Kidney glomerular epithelial cell (primary cell): ENCODE measurements around the gene FRMD8.

Experiments used
- DNase-seq: peaks from one replicate; lab custom pipeline; 2025; lab: John Stamatoyannopoulos, UW

FRMD8 gene

GRCh38 chr11:65414776-65415498 lies 28.5 kb downstream of the FRMD8 start:
- no peak for DNase-seq

- DNase-seq = no peak
Observed at GRCh38 chr11:65415499-65416340, 29.3 kb downstream of the FRMD8 start.

- DNase-seq = no peak
Observed at GRCh38 chr11:65416341-65416824, 29.9 kb downstream of the FRMD8 start.

GRCh38 chr11:65416841-65417701 lies 30.6 kb downstream of the FRMD8 start:
- DNase-seq = no peak

- no peak for DNase-seq
Observed at GRCh38 chr11:65417702-65418430, 31.4 kb downstream of the FRMD8 start.

GRCh38 chr11:65418431-65418680 lies 31.9 kb downstream of the FRMD8 start:
- DNase-seq = no peak

- DNase-seq = no peak
Observed at GRCh38 chr11:65418681-65419459, 32.4 kb downstream of the FRMD8 start.

- DNase-seq = no peak
Observed at GRCh38 chr11:65419460-65419771, 33.0 kb downstream of the FRMD8 start.

- DNase-seq = no peak
Observed at GRCh38 chr11:65419772-65420481, 33.5 kb downstream of the FRMD8 start.

- no peak for DNase-seq
Observed at GRCh38 chr11:65420506-65420905, 34.1 kb downstream of the FRMD8 start.

- no peak for DNase-seq
Observed at GRCh38 chr11:65420979-65421793, 34.7 kb downstream of the FRMD8 start.

GRCh38 chr11:65421794-65422632 lies 35.6 kb downstream of the FRMD8 start:
- DNase-seq = no peak

- no peak for DNase-seq
Observed at GRCh38 chr11:65422633-65423515, 36.4 kb downstream of the FRMD8 start, which contains the start of gene NEAT1. NEAT1 (plus strand) TSS chr11:65422798.

GRCh38 chr11:65423516-65424204 lies 37.2 kb downstream of the FRMD8 start:
- DNase-seq = no peak

GRCh38 chr11:65424205-65425104 lies 38.0 kb downstream of the FRMD8 start:
- no peak for DNase-seq
